Activated T-helper 1 cell treated with anti-CD3 and anti-CD28 coated beads, Interleukin-12 subunit alpha, Interleukin-12 subunit beta, Interleukin-2, Interleukin-4 antibody, amounts not matched to agents 30 ng/mL and 10 ng/mL and 1 ng/mL, durations not matched to agents 14 hours and 24 hours and 36 hours (primary cell): ENCODE data around the gene PARS2. TPM values are rescaled to one million over a fixed set of nuclear protein-coding genes. Genes with fewer than 3 reads are reported as not detected.

ENCODE experiments used
- DNase-seq: peaks from one replicate; pipeline ENCODE4 v3.0.0; 2021; ENCODE audit warnings: low spot score
- H3K27ac Mint-ChIP-seq: one replicate; pipeline ENCODE4 v1.8.0; 2021; ENCODE audit warnings: mild to moderate bottlenecking, mixed read lengths
- H3K27me3 Mint-ChIP-seq: one replicate; pipeline ENCODE4 v1.8.0; 2022; ENCODE audit warnings: mild to moderate bottlenecking, moderate library complexity, mixed read lengths; ENCODE audit not compliant: insufficient read depth
- H3K36me3 Mint-ChIP-seq: one replicate; pipeline ENCODE4 v1.8.0; 2021; ENCODE audit warnings: low read depth, mixed read lengths
- H3K4me1 Mint-ChIP-seq: one replicate; pipeline ENCODE4 v1.8.0; 2021; ENCODE audit warnings: low read depth, mixed read lengths
- H3K4me3 Mint-ChIP-seq: one replicate; pipeline ENCODE4 v1.8.0; 2021; ENCODE audit warnings: mild to moderate bottlenecking, moderate library complexity, mixed read lengths
- H3K9me3 Mint-ChIP-seq: one replicate; pipeline ENCODE4 v1.8.0; 2021; ENCODE audit warnings: mixed read lengths
- intact Hi-C: fragments of 100-400 bp; cut with micrococcal nuclease; formaldehyde crosslinking; loops from one replicate; pipeline ENCODE4 v1.15.1; 2024
- total RNA-seq: library from RNA; stranded (reverse); gene quantifications from 2 replicates; pipeline ENCODE4 v1.2.3, GENCODE V29; 2022

Gene PARS2
- total RNA-seq, 1 donor from 2014 or later = 6.7 TPM

- H3K27ac Mint-ChIP-seq = no peak overlapping the region
- intact Hi-C loops = no loop called here
- no peaks in the 10 kb centered on the region for H3K9me3 Mint-ChIP-seq
- peaks cover 7% of the 10 kb centered on the region for H3K36me3 Mint-ChIP-seq
- H3K27me3 Mint-ChIP-seq = no peaks in the 10 kb centered on the region
- DNase-seq = no peak
- H3K4me1 Mint-ChIP-seq = peaks cover 6% of the 10 kb centered on the region
- H3K4me3 Mint-ChIP-seq = no peak overlapping the region
Observed at GRCh38 chr1:54754486-54755285, 9.6 kb downstream of the PARS2 start.

GRCh38 chr1:54754045-54754444, 10.3 kb downstream of the PARS2 start:
- intact Hi-C loops = no loop called here
- DNase-seq = no peak
- Mint-ChIP-seq H3K9me3 (no peaks in the 10 kb centered on the region), H3K4me3 (no peak overlapping the region), H3K27me3 (no peaks in the 10 kb centered on the region), H3K36me3 (peaks cover 7% of the 10 kb centered on the region), H3K4me1 (peaks cover 6% of the 10 kb centered on the region), H3K27ac (no peak overlapping the region)

- Mint-ChIP-seq H3K27ac (no peak overlapping the region), H3K4me1 (peaks cover 4% of the 10 kb centered on the region), H3K27me3 (peaks cover 2% of the 10 kb centered on the region), H3K36me3 (peaks cover 4% of the 10 kb centered on the region), H3K9me3 (no peaks in the 10 kb centered on the region), H3K4me3 (no peak overlapping the region)
- intact Hi-C loops = no loop called here
- DNase-seq = no peak
Observed at GRCh38 chr1:54751426-54751825, 12.9 kb downstream of the PARS2 start.

GRCh38 chr1:54750596-54750995, 13.7 kb downstream of the PARS2 start:
- intact Hi-C loops = no loop called here
- Mint-ChIP-seq H3K27ac (no peak overlapping the region), H3K27me3 (peaks cover 2% of the 10 kb centered on the region), H3K36me3 (no peaks in the 10 kb centered on the region), H3K4me1 (no peaks in the 10 kb centered on the region), H3K4me3 (no peak overlapping the region), H3K9me3 (no peaks in the 10 kb centered on the region)
- DNase-seq = no peak

- peaks cover 2% of the 10 kb centered on the region for H3K36me3 Mint-ChIP-seq
- no peaks in the 10 kb centered on the region for H3K4me1 Mint-ChIP-seq
- no peak overlapping the region for H3K27ac Mint-ChIP-seq
- intact Hi-C loops = no loop called here
- H3K4me3 Mint-ChIP-seq = no peak overlapping the region
- H3K27me3 Mint-ChIP-seq = peaks cover 2% of the 10 kb centered on the region
- H3K9me3 Mint-ChIP-seq = no peaks in the 10 kb centered on the region
- no peak for DNase-seq
Observed at GRCh38 chr1:54748094-54748835, 16.1 kb downstream of the PARS2 start.

- H3K9me3 Mint-ChIP-seq = no peaks in the 10 kb centered on the region
- H3K36me3 Mint-ChIP-seq = peaks cover 9% of the 10 kb centered on the region
- DNase-seq = no peak
- intact Hi-C loops = no loop called here
- H3K27me3 Mint-ChIP-seq = peaks cover 2% of the 10 kb centered on the region
- H3K27ac Mint-ChIP-seq = no peak overlapping the region
- no peak overlapping the region for H3K4me3 Mint-ChIP-seq
- no peaks in the 10 kb centered on the region for H3K4me1 Mint-ChIP-seq
Observed at GRCh38 chr1:54745864-54746263, 18.5 kb downstream of the PARS2 start.

GRCh38 chr1:54745274-54745673, 19.0 kb downstream of the PARS2 start:
- no peak for DNase-seq
- Mint-ChIP-seq H3K27me3 (peaks cover 2% of the 10 kb centered on the region), H3K4me1 (no peaks in the 10 kb centered on the region), H3K27ac (no peak overlapping the region), H3K4me3 (no peak overlapping the region), H3K9me3 (no peaks in the 10 kb centered on the region), H3K36me3 (peaks cover 9% of the 10 kb centered on the region)
- intact Hi-C loops = no loop called here

GRCh38 chr1:54744696-54745095, 19.6 kb downstream of the PARS2 start:
- no peak for DNase-seq
- no peaks in the 10 kb centered on the region for H3K9me3 Mint-ChIP-seq
- H3K27me3 Mint-ChIP-seq = peaks cover 2% of the 10 kb centered on the region
- H3K4me3 Mint-ChIP-seq = no peak overlapping the region
- intact Hi-C loops = no loop called here
- H3K27ac Mint-ChIP-seq = no peak overlapping the region
- peaks cover 11% of the 10 kb centered on the region for H3K36me3 Mint-ChIP-seq
- no peaks in the 10 kb centered on the region for H3K4me1 Mint-ChIP-seq

- no peak for DNase-seq
- Mint-ChIP-seq H3K4me3 (no peak overlapping the region), H3K36me3 (peaks cover 11% of the 10 kb centered on the region), H3K4me1 (no peaks in the 10 kb centered on the region), H3K27ac (peak overlapping the region; percentile 21), H3K27me3 (no peaks in the 10 kb centered on the region), H3K9me3 (no peaks in the 10 kb centered on the region)
- intact Hi-C loops = no loop called here
Observed at GRCh38 chr1:54743416-54744226, 20.7 kb downstream of the PARS2 start.

GRCh38 chr1:54742282-54742681, 22.0 kb downstream of the PARS2 start:
- no peak for DNase-seq
- Mint-ChIP-seq H3K4me3 (no peak overlapping the region), H3K27ac (no peak overlapping the region), H3K27me3 (no peaks in the 10 kb centered on the region), H3K4me1 (no peaks in the 10 kb centered on the region), H3K9me3 (no peaks in the 10 kb centered on the region), H3K36me3 (peaks cover 20% of the 10 kb centered on the region)
- intact Hi-C loops = no loop called here

- peaks cover 27% of the 10 kb centered on the region for H3K36me3 Mint-ChIP-seq
Observed at GRCh38 chr1:54741531-54741930, 22.8 kb downstream of the PARS2 start.

GRCh38 chr1:54738244-54738643, 26.1 kb downstream of the PARS2 start:
- Mint-ChIP-seq H3K36me3 (peaks cover 35% of the 10 kb centered on the region), H3K4me1 (no peaks in the 10 kb centered on the region), H3K27ac (no peak overlapping the region), H3K27me3 (no peaks in the 10 kb centered on the region), H3K4me3 (no peak overlapping the region), H3K9me3 (no peaks in the 10 kb centered on the region)
- DNase-seq = no peak
- intact Hi-C loops = no loop called here

More at GRCh38 chr1:54741531-54741930, 22.8 kb downstream of the PARS2 start:
- intact Hi-C loops = no loop called here
- Mint-ChIP-seq H3K27me3 (no peaks in the 10 kb centered on the region), H3K4me3 (no peak overlapping the region), H3K4me1 (no peaks in the 10 kb centered on the region), H3K9me3 (no peaks in the 10 kb centered on the region), H3K27ac (no peak overlapping the region)
- DNase-seq = no peak

GRCh38 chr1:54736685-54737084, 27.6 kb downstream of the PARS2 start:
- H3K27me3 Mint-ChIP-seq = no peaks in the 10 kb centered on the region
- peaks cover 35% of the 10 kb centered on the region for H3K36me3 Mint-ChIP-seq
- H3K4me3 Mint-ChIP-seq = no peak overlapping the region
- no peaks in the 10 kb centered on the region for H3K9me3 Mint-ChIP-seq
- H3K27ac Mint-ChIP-seq = no peak overlapping the region
- no peaks in the 10 kb centered on the region for H3K4me1 Mint-ChIP-seq
- no peak for DNase-seq
- intact Hi-C loops = no loop called here
